CMK (cell line): ENCODE results near the gene AGBL1.

Source experiments
- DNase-seq: peaks from one replicate; pipeline ENCODE4 v3.0.0-alpha.2; 2010; ENCODE audit warnings: low read depth

Gene AGBL1

GRCh38 chr15:86590461-86590860 is 510.8 kb downstream of the AGBL1 start:
- DNase-seq: no peak

GRCh38 chr15:86591158-86591557 is 511.5 kb downstream of the AGBL1 start:
- no peak for DNase-seq

- no peak for DNase-seq
Measured at GRCh38 chr15:86591994-86592735, 512.5 kb downstream of the AGBL1 start.

GRCh38 chr15:86595741-86596140 is 516.1 kb downstream of the AGBL1 start:
- DNase-seq: no peak

- DNase-seq: no peak
Measured at GRCh38 chr15:86603466-86603865, 523.8 kb downstream of the AGBL1 start.

- no peak for DNase-seq
Measured at GRCh38 chr15:86608461-86609205, 529.0 kb downstream of the AGBL1 start.

- no peak for DNase-seq
Measured at GRCh38 chr15:86609275-86609674, 529.6 kb downstream of the AGBL1 start.

GRCh38 chr15:86610038-86610437 is 530.4 kb downstream of the AGBL1 start:
- no peak for DNase-seq

GRCh38 chr15:86611417-86612040 is 531.9 kb downstream of the AGBL1 start:
- DNase-seq: no peak

GRCh38 chr15:86615411-86615810 is 535.7 kb downstream of the AGBL1 start:
- no peak for DNase-seq

- DNase-seq: no peak
Measured at GRCh38 chr15:86615816-86616215, 536.1 kb downstream of the AGBL1 start.

- DNase-seq: no peak
Measured at GRCh38 chr15:86616771-86617170, 537.1 kb downstream of the AGBL1 start.

- no peak for DNase-seq
Measured at GRCh38 chr15:86620157-86620556, 540.5 kb downstream of the AGBL1 start.

GRCh38 chr15:86620641-86621349 is 541.1 kb downstream of the AGBL1 start:
- no peak for DNase-seq

GRCh38 chr15:86623236-86623635 is 543.6 kb downstream of the AGBL1 start:
- no peak for DNase-seq

- DNase-seq: no peak
Measured at GRCh38 chr15:86624261-86625036, 544.8 kb downstream of the AGBL1 start.

GRCh38 chr15:86629409-86630356 is 550.0 kb downstream of the AGBL1 start:
- DNase-seq: no peak

- DNase-seq: no peak
Measured at GRCh38 chr15:86630946-86631345, 551.3 kb downstream of the AGBL1 start.

GRCh38 chr15:86634146-86634545 is 554.5 kb downstream of the AGBL1 start:
- DNase-seq: no peak

- no peak for DNase-seq
Measured at GRCh38 chr15:86634992-86635638, 555.4 kb downstream of the AGBL1 start.
